GM11168 (cell line): ENCODE results near the gene SLC9A6.
"Not testable (repeated sequence)": the region's sequence is repeated elsewhere in the genome, so short reads cannot be mapped to it uniquely, and the experiment has no call there.

Experiments used
- in situ Hi-C: fragments of 300-500 bp; cut with MboI; formaldehyde crosslinking; loops from one replicate; pipeline ENCODE4 v1.12.0; 2022; ENCODE audit warnings: low sequenced_read_pairs; ENCODE audit not compliant: unreplicated experiment

The SLC9A6 gene

DNA sequence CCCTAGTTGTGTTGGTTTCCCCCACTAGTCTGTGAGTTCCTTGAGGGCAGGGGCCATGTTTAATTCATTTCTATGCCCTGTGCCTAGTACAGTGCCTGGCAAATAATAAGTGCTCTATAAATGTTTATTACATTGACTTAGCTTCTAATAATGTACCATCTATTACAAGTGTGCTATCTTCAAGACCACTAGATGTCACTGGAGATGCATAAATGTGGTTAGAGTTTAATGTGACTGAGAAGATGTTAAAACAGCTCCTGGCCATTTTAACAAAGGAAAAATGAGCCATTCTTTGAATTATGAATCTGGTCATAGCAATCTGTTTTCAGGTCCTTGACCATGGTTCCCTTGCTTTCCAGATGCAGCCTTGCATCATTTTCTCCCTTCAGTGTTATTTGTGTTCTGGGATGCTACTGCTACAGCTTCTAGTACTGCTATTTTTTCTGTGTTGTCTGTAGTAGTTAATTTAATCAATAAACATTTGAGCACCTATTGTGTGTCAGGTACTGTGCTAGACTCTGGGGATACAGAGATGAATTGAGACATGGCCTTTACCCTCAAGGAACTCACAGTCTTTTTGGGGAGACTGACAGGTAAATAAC is 43.2 kb downstream of the SLC9A6 start:
- in situ Hi-C loops, result loop anchor here (25.0 kb wide), 1 partner anchor 134 kb away; no protein-coding TSS in a partner anchor

DNA sequence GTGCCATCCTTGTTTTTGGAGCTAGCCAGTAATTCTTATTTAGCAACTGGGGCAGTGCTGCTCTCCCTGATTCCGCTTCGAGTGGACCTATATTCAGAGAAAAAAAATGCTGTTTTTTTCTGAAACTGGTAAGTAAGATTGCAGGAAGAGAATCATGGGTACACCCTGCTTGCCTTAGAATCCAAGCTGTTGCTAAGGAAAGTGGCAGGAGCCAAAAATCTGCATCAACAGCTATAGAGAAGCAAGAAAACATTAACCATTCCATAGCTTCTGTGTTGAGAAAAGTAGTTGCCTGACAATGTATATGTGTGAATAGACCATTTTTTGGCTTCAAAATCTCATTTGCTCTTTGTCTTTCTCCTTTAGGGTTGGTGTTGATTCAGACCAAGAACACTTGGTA is 44.5 kb downstream of the SLC9A6 start:
- in situ Hi-C loops, result loop anchor here (25.0 kb wide), 1 partner anchor 133 kb away; no protein-coding TSS in a partner anchor

DNA sequence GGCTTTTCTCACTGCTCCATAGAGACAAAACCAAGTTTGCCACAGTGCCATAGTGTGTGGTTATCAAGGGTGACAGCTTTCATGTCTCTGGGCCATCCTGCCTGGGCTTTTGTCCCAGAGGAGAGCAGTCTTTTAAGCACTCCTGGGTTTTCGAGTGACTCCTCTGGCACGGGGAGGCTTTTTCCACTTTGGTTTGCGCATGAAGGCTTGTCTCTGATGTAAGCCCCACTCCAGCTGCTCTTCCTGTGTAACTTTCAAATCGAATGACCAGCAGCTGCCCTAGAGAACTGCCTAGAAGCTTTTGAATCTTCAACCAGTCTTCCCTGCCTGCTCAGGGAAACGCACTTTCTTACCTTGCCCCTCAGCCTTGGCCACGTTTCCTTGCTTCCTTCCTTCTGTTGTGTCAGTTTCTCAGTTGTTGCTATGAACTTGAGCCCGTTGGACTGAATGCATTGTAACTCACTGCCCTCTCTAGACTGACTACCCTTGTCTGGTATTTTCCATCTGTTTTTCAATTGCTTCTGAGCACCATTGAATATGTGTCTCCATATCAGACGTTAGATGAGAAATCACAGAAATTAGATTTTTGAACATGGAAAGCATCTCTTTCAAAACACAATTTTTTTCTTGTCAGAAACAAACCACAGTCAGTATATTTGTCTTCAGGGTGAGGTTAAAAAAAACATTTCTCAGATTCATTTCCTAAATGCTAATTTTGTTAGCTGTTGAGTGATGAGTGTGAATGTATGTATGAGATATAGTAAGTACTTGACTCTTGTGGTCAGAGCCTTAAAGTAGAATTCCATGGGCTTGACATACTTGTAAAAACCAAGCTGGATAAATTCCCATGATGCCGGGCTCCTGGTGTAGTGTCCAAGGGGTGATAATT is 45.3 kb downstream of the SLC9A6 start:
- in situ Hi-C loops, result loop anchor here (25.0 kb wide), 1 partner anchor 132 kb away; no protein-coding TSS in a partner anchor

DNA sequence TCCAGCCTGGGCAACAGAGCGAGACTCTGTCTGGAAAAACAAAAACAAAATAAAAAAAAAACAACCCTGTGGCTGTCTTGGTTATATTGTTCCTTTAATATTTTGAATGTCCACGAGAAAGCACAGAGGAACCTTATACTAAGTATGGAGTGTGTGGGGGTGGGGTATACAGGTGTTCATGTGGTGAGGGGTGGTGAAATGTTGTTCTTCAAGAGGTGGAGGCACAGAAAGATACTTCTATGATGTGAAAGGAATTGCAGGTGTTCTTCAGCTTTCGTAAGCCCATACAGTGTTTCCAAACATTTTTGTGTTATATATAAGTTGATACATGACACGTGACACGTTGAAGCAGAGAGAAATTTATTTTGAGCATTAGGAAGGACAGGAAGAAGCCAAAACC is 46.4 kb downstream of the SLC9A6 start:
- in situ Hi-C loops, result loop anchor here (25.0 kb wide), 1 partner anchor 131 kb away; no protein-coding TSS in a partner anchor

DNA sequence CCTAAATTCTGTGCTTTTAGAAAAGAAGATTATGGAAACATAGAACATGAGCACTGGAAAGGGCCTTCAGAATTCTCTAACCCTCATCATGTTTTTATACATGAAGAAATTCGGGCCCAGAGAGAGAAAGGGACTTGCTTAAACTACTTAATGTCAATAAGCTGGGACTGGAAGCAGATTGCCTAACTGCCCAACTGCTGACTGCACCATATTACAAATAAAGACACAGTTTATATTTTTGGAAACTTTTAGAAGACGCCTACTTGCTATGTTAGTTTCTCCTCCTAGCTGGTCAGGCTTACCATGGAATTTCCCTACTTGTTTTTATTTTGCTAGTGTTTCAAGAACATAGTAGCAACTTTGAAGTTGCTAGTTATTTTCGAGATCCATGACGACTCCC is 47.1 kb downstream of the SLC9A6 start:
- in situ Hi-C loops, result loop anchor here (25.0 kb wide), 1 partner anchor 130 kb away; no protein-coding TSS in a partner anchor

DNA sequence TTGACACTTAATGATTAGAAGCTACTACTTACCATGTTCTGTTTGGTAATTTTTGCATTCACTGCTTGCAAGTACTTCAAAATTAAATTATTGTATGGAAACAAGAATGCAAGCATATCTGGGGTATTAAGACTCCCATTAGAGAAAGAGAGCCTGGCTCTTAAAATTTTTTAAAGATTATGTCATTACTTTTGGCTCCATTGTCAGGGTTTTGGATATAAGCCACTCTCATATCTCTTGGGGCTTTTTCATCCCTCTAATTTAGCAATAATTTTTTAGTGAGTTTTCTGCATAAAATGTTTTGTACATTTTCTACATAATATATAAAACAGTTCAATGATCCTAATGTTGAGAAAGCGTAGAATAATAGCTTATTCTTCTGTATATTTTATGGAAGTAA is 49.4 kb downstream of the SLC9A6 start:
- in situ Hi-C loops, result loop anchor here (25.0 kb wide), 1 partner anchor 128 kb away; no protein-coding TSS in a partner anchor

DNA sequence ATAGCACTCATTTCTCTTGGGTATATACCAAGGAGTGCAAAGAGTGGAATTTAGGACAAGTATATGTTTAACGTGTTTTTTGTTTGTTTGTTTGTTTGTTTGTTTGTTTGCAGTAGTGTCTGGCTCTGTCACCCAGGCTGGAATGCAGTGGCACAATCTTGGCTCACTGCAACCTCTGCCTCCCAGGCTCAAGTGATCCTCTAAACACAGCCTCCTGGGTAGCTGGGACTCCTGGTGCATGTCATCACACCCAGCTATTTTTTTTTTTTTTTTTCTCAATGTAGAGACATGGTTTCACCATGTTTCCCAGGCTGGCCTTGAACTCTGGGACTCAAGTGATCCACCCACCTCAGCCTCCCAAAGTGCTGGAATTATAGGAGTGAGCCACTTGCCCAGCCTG is 50.4 kb downstream of the SLC9A6 start:
- in situ Hi-C loops, result loop anchor here (25.0 kb wide), 1 partner anchor 127 kb away; no protein-coding TSS in a partner anchor

DNA sequence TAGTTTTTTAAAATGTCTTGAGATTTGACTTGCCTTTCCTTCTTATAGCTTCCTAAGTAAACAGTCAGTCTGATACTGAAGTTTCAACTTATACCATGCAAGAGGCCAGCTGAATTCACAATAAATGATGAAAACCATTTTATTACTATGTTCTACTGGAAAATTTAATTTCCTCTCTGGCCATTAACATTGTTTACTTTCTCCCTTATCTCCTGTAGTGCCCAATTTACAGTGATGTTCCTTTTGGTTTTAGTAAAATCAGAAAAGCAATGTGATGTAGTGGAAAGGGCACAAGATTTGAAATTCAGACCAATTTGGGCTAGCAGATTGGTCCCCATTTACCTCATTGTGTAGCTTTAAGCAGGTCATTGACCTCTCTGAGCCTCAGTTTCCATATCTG is 54.2 kb downstream of the SLC9A6 start:
- in situ Hi-C loops, result loop anchor here (25.0 kb wide), 1 partner anchor 123 kb away; no protein-coding TSS in a partner anchor

DNA sequence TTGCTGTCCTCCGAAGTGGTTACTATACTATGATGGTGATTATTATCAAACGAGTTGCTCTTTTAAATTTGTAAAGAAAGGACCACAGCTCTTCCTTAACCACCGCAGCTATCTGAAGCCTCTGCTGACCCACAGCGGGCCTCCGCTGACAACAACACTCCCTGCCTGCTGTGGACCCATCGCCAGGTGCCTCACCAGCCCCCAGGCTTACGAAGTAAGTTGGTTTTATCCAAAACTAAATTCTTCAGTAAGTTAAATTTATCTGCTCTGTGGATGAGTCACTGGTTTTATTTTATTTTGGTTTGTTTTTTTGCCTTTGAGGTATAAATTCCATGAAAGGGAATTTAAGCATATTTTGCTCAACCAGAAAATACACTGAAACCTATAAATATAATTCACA is 54.7 kb downstream of the SLC9A6 start:
- in situ Hi-C loops, result loop anchor here (25.0 kb wide), 1 partner anchor 122 kb away; no protein-coding TSS in a partner anchor

DNA sequence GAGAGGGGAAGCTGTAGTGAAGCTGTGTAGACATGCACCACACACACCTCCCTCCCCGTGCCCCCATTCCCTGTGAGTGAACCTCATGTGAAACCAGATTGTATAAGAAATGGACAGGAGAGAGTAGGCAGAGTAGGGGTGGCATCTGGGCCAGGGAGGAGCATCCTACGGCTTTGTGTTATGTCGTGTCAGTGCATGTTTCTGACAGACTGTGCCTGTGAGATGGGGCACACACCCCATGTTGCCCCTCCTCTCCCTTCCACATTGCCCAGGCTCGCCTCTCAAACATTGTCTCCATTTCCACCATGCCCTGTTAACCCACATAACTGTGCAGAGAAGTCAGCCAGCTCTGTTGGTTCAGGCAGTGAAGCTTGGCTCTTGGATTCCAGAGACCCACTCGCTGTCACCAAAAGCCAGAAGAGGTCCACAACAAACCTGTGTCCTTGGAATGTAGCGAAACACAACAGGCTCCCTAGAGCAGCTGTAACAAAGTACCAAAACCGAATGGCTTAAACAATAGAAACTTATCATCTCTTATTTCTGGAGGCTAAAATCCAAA is 56.1 kb downstream of the SLC9A6 start:
- in situ Hi-C loops, result loop anchor here (25.0 kb wide), 1 partner anchor 121 kb away; no protein-coding TSS in a partner anchor

DNA sequence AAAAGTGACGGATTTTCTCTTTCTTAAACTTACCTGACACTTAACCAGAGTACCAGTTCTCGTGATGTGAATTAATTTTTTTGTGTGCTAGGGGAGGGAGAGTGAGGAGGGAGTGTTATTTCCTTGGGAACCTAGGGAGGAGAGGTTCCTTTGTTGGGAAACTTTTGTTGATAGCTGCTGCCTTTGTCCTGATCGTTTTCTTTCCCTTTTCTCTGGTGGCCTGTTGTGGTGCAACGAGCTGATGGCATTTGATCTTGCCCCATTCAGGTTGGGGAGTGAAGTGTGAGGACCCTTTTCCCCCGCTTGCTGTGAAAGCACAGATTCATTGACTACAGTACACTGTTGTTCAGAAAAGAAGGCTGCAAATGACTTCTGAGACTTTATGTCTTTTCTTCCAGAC is 59.8 kb downstream of the SLC9A6 start:
- in situ Hi-C loops, result loop anchor here (25.0 kb wide), 1 partner anchor 117 kb away; no protein-coding TSS in a partner anchor

DNA sequence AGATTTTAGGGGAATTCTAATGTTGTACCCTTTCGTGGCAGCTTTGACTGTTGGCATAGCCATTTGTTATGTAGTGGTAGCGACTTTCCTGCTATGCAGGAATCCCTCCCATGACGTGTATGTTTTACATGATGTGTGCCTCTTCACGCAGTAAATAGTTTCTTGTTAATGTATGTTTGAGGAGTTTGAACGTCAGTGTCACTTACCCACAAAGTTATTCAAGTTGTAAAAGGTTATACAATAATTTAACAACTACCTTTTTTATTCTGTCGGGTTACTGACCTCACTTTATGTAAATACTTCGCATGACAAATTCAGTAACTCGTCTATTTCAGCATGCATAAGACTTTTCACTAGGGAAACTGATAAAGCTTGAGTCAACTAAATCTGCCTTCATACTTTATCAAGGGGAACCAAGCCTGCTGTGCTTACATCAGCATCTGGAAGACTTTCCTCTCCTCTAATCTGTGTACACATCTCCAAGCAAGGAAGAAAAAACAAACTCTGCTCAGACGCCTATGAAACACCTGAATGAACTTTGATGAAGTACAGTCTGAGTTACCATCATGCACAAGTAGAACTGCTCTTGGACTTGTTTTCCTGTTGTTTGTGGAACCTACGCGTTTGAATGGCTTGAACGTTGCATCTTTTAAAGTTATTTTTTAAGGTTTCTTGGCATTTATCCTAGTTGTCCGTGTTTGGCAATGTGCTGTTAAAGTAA is 61.2 kb downstream of the SLC9A6 start:
- in situ Hi-C loops, result loop anchor here (25.0 kb wide), 1 partner anchor 116 kb away; no protein-coding TSS in a partner anchor

DNA sequence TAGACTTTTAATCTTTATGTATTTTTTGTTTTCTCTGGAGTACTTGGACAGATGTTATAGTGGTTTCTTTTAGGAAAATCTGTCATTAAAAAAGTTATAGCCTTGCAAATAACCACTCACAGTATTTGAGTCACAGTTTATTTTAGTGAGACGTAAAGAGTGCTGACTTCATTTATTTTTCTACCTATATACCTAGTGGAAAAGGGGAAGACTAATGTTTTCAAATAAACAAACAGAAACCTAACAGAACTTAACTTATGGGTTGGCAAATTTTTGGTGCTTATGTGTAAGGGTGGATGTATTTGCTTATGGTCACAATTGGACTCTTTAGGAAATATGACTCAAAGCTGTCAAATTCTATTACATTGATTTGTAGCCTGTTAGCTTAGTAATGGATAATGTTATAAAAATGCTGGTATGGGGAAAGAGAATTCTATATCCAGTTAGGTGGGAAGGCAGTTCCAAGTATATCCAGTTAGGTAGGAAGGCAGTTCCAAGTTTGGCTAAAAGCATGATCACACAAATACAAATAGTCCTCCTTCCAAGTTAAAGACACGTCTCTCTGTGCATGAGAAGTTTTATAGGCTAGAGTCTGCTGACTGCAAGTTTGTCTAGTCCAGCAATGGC is 61.9 kb downstream of the SLC9A6 start:
- in situ Hi-C loops, result loop anchor here (25.0 kb wide), 1 partner anchor 115 kb away; no protein-coding TSS in a partner anchor

DNA sequence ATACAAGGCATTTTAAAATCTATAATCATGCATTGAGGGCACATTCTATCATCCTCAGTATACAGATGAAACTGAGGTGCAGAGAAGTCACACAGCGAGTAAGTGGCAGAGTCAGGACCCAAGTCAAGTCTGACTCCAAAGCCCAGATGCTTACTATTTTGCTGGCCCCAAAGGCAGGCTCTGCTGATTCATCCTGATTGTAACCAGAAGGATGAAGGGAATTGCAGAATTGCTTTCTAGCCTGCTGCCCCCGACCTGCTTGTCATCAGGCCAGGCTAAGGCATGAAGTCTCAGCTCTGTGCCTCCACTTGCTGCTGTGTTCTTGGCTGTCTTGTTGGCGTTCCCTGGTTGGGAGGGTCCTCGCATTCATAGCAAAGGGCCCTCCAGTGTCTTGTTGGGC is 62.7 kb downstream of the SLC9A6 start:
- in situ Hi-C loops, result loop anchor here (25.0 kb wide), 1 partner anchor 114 kb away; no protein-coding TSS in a partner anchor

DNA sequence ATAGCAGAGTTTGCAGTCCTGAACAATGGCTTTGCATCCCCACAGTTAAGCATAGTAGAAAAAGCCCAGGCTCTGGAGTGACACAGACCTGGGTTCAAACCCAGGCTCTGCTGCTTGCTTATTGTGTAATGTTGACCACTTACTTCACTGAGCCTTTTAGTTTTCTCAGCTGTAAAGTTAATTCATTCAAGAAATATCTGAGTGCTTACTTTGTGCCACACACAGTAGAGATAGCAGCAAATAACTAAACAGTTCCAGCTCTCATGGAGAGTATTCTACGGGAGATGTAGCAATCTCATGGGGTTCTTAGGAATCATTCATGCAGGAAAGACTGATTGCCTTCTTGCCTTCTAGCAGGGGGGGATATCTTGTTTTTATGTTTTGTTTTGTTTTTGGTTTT is 63.2 kb downstream of the SLC9A6 start:
- in situ Hi-C loops, result loop anchor here (25.0 kb wide), 1 partner anchor 114 kb away; no protein-coding TSS in a partner anchor

DNA sequence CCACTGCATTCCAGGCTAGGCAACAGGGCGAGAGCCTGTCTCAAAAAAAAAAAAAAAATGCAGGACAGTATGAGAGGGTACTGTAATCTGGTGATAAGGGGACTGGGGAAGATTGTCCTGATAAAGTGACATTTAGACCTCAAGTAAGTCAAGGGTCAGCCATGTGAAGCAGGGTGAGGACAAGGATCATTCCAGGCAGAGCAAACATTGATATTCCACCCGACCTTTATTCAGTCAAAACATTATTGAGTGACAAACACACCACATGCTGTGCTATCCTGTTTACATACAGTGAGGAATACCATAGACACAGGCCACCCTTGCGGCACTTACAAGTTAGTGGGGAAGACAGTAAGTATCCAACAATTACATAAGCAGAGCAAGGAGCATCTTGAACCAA is 64.4 kb downstream of the SLC9A6 start:
- in situ Hi-C loops, result loop anchor here (25.0 kb wide), 1 partner anchor 113 kb away; no protein-coding TSS in a partner anchor

DNA sequence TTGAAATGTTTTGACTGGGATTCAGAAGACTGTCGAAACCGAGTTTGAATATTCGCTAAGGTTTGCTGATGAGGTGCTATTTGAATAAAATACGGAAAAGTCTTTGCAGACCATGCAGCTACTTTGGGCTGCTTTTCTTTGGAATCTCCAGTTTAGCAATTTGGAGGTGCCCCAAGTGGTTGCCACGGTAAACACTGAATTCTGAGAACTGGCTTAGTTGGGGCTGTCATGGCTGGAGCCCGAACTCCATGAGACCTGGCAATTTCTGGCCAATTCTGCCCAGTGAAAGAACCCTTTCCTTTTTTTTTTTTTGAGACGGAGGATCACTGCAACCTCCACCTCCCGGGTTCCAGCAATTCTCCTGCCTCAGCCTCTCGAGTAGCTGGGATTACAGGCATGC is 65.6 kb downstream of the SLC9A6 start:
- in situ Hi-C loops, result not testable (repeated sequence)

DNA sequence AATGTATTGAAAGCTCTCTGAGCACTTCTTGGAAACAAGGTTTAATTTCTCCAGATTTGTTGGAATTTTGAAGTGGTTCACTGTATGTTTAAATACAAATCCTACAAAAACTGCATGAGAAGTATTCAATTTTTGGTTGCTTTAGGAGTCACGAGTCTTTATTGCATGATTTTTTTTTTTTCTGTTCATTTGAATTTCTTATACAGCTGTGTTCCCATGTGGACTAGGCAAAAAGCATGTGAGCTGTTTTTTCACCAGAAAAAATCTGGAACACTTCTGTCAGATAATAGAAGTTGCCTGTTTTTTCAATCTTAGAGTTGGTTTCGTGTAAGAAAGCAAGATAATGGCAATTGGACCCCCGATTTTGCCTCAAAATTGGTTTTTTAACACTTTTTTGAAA is 66.4 kb downstream of the SLC9A6 start:
- in situ Hi-C loops, result no loop called here

DNA sequence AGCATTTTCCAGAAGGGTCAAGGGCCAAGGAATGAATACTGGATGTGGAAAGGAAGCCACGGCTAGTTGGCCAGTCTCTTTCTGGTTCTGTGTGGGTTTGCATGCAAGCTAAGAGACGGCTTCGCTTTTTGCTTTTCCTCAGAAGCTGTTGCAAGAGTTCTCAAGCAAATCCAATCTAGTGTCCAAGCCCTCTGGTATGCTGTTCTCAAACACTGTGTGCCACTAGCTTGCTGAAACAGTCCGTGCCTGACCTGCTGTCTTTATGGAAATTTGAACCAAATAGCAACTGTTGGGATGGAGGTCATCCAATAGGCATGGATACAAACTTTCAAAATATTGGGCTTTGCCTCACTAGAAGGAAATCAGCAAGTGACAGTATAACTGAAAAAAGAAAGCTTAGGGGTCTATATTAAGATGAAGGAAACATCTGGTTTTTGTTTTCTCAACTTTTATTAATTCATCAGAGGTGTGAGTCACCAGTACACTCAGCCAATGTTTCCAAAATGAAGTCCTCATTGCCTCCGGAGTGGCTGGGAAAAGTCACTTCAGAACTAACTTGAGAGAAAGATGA is 70.5 kb downstream of the SLC9A6 start:
- in situ Hi-C loops, result no loop called here
